NOMO-1 treated with dmso at 0.1 percent for 144 hours (cell line): ENCODE measurements around the gene EPB41.

Experiments
- DNase-seq: peaks from one replicate; lab custom pipeline; 2025; ENCODE audit not compliant: unreplicated experiment; lab: John Stamatoyannopoulos, UW

EPB41 gene

GRCh38 chr1:29162025-29162424 is 247.7 kb downstream of the EPB41 start:
- no peak for DNase-seq

GRCh38 chr1:29162476-29163138 is 248.2 kb downstream of the EPB41 start:
- no peak for DNase-seq

- no peak for DNase-seq
These were observed 250.2 kb downstream of the EPB41 start for GRCh38 chr1:29164588-29164987.

- DNase-seq, result no peak
These were observed 252.0 kb downstream of the EPB41 start for GRCh38 chr1:29166291-29166878.

- DNase-seq, result no peak
These were observed 253.5 kb downstream of the EPB41 start for GRCh38 chr1:29167904-29168303.
